Lung (tissue), 12 donors: ENCODE measurements around the gene DNAJB12. TPM values are rescaled to one million over a fixed set of nuclear protein-coding genes. Genes with fewer than 3 reads are reported as not detected.
"Not testable (repeated sequence)": the region's sequence is repeated elsewhere in the genome, so short reads cannot be mapped to it uniquely, and the experiment has no call there.

Experiments used
- ATAC-seq: fragments of 200-7000 bp; cut with Tn5 transposase; one replicate; pipeline ENCODE4 v1.9.1; 2020; ENCODE audit warnings: moderate number of reproducible peaks; ENCODE audit not compliant: insufficient read depth, low FRiP score
- DNase-seq, 3 donors: peaks; one replicate each; pipeline ENCODE4 v3.0.0-alpha.2; 2013 to 2017
- H3K27ac ChIP-seq, 2 donors: one replicate each; pipeline ENCODE4 v1.5.1; 2013; ENCODE audit warnings: mild to moderate bottlenecking in 2 of 2, moderate library complexity in 2 of 2, control low read depth in 1 of 2, inconsistent platforms in 1 of 2, low read depth in 1 of 2, low read length in 1 of 2
- H3K27me3 ChIP-seq, 3 donors: one replicate each; pipeline ENCODE4 v1.5.1; 2013; ENCODE audit warnings: low read length in 2 of 3; ENCODE audit not compliant: control insufficient read depth in 3 of 3, insufficient read depth in 3 of 3
- H3K36me3 ChIP-seq, 4 donors: one replicate each; pipeline ENCODE4 v1.5.1; 2013; ENCODE audit warnings: low read length in 4 of 4, mild to moderate bottlenecking in 1 of 4, moderate library complexity in 1 of 4; ENCODE audit not compliant: control insufficient read depth in 4 of 4, insufficient read depth in 4 of 4
- H3K4me1 ChIP-seq, 5 donors: one replicate each; pipeline ENCODE4 v1.5.1; 2013; ENCODE audit warnings: low read length in 5 of 5, mild to moderate bottlenecking in 2 of 5, moderate library complexity in 1 of 5; ENCODE audit not compliant: control insufficient read depth in 5 of 5, insufficient read depth in 5 of 5
- H3K4me3 ChIP-seq: one replicate; pipeline ENCODE4 v1.5.1; 2013; ENCODE audit warnings: mild to moderate bottlenecking, control low read depth, moderate library complexity
- H3K9ac ChIP-seq, 2 donors: one replicate each; pipeline ENCODE4 v1.5.1; 2013; ENCODE audit warnings: low read length in 2 of 2, control low read depth in 1 of 2; ENCODE audit not compliant: insufficient read depth in 1 of 2
- H3K9me3 ChIP-seq, 4 donors: one replicate each; pipeline ENCODE4 v1.5.1; 2013; ENCODE audit warnings: low read length in 3 of 4, mild to moderate bottlenecking in 1 of 4, moderate library complexity in 1 of 4; ENCODE audit not compliant: control insufficient read depth in 4 of 4, insufficient read depth in 3 of 4
- CTCF ChIP-seq: IDR thresholded peaks from 2 replicates; pipeline ENCODE4 v1.5.1; 2012; ENCODE audit warnings: mild to moderate bottlenecking; ENCODE audit errors: control extremely low read depth, extremely low read depth
- WGBS, 2 donors: extraction: QIAGEN DNeasy Blood & Tissue Kit; methylation state at CpG; one replicate each; pipeline ENCODE4 v1.1.7; 2013; 5-methylcytosine and 5-hydroxymethylcytosine counted together
- polyA plus RNA-seq, 2 donors: library from polyadenylated mRNA; stranded (reverse); fragments of 200-250 nt; gene quantifications; one replicate each; pipeline ENCODE4 v1.2.1, GENCODE V29; 2013
- total RNA-seq, 2 donors: library from RNA; depleted of rRNA in 1 of 2; stranded (reverse); fragments of >200 nt in 1 of 2; gene quantifications; one replicate each; pipeline ENCODE4 v1.2.1, GENCODE V29; 2014 to 2021
- donor health status: control.
- donor health status: control.
- donor health status: Bipolar disorder and iron deficiency.
- donor health status: healthy.
- donor health status: DM: yes; HTN: yes; CAD: no.

Gene DNAJB12
- total and polyA plus RNA-seq, 4 donors: 30.0 to 38.7 (median 32.1) TPM

- Histone ChIP-seq H3K9me3 (no peaks in the 10 kb centered on the region), H3K9ac (no peak overlapping the region)
- ATAC-seq: peak; percentile 59
These were observed 46.3 kb downstream of the DNAJB12 start for GRCh38 chr10:72308320-72308987.

GRCh38 chr10:72307711-72308110 lies 47.0 kb downstream of the DNAJB12 start:
- H3K27ac ChIP-seq, H3K9me3 ChIP-seq, H3K9ac ChIP-seq, DNase-seq, H3K27me3 ChIP-seq, ATAC-seq, H3K4me3 ChIP-seq, H3K36me3 ChIP-seq: not testable (repeated sequence)
- peaks cover 14 to 28% (median 19%) of the 10 kb centered on the region in 5 donors for H3K4me1 ChIP-seq
- 93 to 97% methylated on average over 7 of the region's 7 CpGs for WGBS, 2 donors

More at GRCh38 chr10:72308320-72308987, 46.3 kb downstream of the DNAJB12 start:
- Histone ChIP-seq H3K4me1 (peaks cover 14 to 28% (median 19%) of the 10 kb centered on the region in 5 donors), H3K4me3 (no peak overlapping the region), H3K27ac (peak overlapping the region; percentile 34 to 40), H3K27me3 (no peaks in the 10 kb centered on the region), H3K36me3 (no peaks in the 10 kb centered on the region)
- 60 to 62% methylated on average over 7 of the region's 7 CpGs for WGBS, 2 donors
- DNase-seq: peak; percentile 55 to 81 (median 56)
- TF ChIP-seq CTCF: no peak

- no peak for ATAC-seq
- Histone ChIP-seq H3K4me3 (no peak overlapping the region), H3K4me1 (peaks cover 14 to 28% (median 19%) of the 10 kb centered on the region in 5 donors), H3K27ac (peak overlapping the region in 1 of 2 donors; percentile 58), H3K9me3 (no peaks in the 10 kb centered on the region), H3K27me3 (no peaks in the 10 kb centered on the region), H3K36me3 (no peaks in the 10 kb centered on the region), H3K9ac (no peak overlapping the region)
- DNase-seq: no peak
- no peak for TF ChIP-seq CTCF
- 73 to 74% methylated on average over 5 of the region's 5 CpGs for WGBS, 2 donors
These were observed 48.4 kb downstream of the DNAJB12 start for GRCh38 chr10:72306215-72306760.

- TF ChIP-seq CTCF: no peak
- Histone ChIP-seq H3K27ac (peak overlapping the region in 1 of 2 donors; percentile 74), H3K4me1 (peaks cover 0 to 6% (median 2%) of the 10 kb centered on the region in 5 donors), H3K4me3 (no peak overlapping the region), H3K9ac (no peak overlapping the region), H3K9me3 (no peaks in the 10 kb centered on the region), H3K27me3 (no peaks in the 10 kb centered on the region), H3K36me3 (no peaks in the 10 kb centered on the region)
- DNase-seq (no peak), ATAC-seq (no peak)
- 88 to 93% methylated on average over 8 of the region's 8 CpGs for WGBS, 2 donors
These were observed 51.1 kb downstream of the DNAJB12 start for GRCh38 chr10:72303424-72304128.
